GM10266 (cell line): ENCODE data around the gene HIKESHI.
A peak's percentile ranks its signal among the peaks of the same experiment; 100 is the strongest.

Experiments used
- DNase-seq: peaks from one replicate; pipeline ENCODE4 v3.0.0; 2012; ENCODE audit errors: extremely low spot score
- TF ChIP-seq, protein P1 (sequence below): IDR thresholded peaks from 2 replicates; pipeline ENCODE4 v1.5.1; 2012; ENCODE audit warnings: mild to moderate bottlenecking, low read depth; ENCODE audit not compliant: control insufficient read depth, insufficient read depth; ENCODE audit errors: missing control alignments

The HIKESHI gene, protein sequence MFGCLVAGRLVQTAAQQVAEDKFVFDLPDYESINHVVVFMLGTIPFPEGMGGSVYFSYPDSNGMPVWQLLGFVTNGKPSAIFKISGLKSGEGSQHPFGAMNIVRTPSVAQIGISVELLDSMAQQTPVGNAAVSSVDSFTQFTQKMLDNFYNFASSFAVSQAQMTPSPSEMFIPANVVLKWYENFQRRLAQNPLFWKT

DNA sequence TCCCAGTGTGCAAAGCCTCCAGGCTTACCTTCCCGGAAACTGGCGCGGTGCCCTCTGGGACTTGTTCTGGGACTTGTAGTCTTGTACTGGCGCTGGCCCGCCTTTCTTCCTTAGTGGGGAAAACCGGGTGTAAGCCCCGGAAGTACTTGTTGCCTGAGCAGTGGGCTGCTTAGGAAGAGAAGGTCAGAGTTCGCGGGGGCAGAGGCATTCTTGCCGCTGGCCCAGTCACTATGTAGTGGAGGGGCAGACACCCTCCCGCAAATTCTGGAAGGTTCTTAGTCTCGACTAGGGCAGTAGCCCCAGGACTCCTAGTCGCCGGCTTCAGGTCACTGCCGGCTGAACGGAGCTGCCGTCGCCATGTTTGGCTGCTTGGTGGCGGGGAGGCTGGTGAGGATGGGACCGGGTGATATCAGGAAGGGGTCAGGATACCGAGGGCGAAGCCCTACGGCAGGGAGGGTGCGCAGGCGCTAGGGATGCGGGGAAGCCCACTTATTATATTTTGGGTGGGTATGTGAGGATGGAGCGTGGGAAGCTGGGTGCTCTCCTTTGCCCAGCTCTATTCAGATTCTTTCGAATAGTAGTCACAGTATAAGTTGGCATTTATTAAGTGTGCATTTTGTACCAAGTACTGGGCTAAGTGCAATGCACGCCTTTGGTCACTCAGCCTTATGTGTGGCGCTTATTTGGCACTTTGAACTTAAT is at the start of gene HIKESHI:
HIKESHI (plus strand) TSS at position 149 of the 702 bp plus-strand sequence; CDS start at position 358, 209 bp downstream.
- TF ChIP-seq, protein P1, sequence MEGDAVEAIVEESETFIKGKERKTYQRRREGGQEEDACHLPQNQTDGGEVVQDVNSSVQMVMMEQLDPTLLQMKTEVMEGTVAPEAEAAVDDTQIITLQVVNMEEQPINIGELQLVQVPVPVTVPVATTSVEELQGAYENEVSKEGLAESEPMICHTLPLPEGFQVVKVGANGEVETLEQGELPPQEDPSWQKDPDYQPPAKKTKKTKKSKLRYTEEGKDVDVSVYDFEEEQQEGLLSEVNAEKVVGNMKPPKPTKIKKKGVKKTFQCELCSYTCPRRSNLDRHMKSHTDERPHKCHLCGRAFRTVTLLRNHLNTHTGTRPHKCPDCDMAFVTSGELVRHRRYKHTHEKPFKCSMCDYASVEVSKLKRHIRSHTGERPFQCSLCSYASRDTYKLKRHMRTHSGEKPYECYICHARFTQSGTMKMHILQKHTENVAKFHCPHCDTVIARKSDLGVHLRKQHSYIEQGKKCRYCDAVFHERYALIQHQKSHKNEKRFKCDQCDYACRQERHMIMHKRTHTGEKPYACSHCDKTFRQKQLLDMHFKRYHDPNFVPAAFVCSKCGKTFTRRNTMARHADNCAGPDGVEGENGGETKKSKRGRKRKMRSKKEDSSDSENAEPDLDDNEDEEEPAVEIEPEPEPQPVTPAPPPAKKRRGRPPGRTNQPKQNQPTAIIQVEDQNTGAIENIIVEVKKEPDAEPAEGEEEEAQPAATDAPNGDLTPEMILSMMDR = no peak
- DNase-seq = peak; percentile 82

DNA sequence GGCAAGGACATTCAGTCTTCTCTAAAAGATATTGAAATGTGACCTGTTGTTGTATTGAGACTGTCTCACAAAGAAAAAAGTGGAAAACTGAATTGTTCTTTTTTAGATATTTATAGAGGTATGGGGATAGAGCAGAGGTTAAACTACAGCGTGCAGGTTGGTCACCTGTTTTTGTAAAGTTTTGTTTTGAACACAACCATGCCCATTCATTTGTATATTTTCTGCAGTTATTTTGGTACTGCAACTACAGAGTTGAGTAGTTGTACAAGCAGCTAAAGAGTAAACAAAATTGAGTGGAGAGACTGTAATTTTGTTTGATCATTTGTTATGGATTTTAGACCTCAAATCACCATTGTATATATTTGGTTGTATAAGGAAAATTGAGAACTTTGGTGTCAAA is 46.1 kb upstream of the HIKESHI start:
- DNase-seq = no peak
- TF ChIP-seq, protein P1 = no peak

DNA sequence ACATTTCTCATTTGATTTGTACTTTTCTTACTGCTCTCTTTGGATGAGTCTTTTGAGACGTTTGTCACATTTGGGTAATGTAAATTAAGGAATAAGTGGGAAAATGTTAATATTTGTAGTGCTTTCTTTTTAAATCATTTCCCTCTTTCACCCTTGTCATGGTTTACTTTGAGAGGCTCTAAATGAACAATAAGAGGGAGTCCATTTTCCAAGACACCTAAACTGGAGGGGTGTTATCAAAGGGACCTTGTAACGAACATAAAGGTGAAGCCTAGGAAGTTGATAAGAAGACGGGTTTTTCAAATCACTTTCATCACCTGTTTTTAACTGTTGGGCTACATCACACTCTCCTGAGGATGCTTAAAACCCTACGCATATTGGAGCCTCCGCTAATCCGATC is 45.4 kb upstream of the HIKESHI start:
- TF ChIP-seq, protein P1 = no peak
- no peak for DNase-seq

DNA sequence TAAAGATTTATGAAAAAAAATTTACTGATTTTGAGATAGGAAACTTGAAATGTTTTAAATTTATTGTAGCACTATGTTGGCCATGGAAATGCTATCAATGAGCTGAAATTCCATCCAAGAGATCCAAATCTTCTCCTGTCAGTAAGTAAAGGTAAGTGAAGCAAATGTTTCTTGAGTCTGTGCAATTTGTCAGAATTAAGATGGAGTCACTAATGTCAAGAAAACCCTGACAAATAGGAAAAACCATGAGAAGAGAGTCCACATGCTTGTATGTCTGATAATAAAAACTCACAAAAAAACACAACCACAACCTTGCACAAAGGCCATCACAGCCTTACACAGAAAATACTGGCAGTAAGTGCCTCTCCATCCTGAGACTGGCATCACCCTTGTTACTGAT is 44.6 kb upstream of the HIKESHI start:
- TF ChIP-seq, protein P1 = no peak
- no peak for DNase-seq

DNA sequence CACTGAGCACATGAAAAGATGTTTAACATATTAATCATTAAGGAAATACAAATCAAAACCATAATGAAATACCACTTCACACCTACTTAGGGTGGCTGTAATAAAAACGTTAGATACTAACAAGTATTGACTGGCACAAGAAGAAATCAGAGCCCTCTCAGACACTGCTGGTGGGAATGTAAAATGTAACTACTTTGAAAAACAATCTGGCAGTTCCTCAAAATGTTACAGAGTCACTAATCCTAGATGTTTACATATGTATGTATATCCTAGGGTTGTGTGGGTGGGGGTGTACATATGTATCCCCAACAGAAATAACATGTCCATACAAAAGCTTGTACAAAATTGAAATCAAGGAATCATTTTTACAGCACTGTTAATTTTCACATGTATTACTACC is 42.3 kb upstream of the HIKESHI start:
- TF ChIP-seq, protein P1 = no peak
- no peak for DNase-seq

DNA sequence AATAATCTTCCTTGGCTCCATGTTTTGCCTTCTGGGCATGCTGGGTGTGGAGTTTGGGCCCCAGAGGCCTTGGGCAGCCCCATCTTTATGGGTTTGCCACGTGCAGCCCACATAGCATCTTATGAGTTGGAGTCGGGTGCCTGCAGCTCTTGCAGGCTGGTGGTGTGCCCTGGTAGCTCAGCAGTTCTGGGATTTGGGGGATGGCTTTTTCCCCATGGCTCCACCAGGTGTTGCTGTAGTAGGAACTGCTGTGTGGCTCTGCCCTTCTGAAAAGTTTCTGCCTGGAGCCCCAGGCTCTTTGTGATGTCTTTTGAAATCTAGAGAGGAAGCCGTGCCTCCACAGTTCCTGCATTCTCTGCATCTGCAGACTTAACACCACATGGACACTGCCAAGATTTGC is 40.7 kb upstream of the HIKESHI start:
- TF ChIP-seq, protein P1 = no peak
- DNase-seq = no peak

DNA sequence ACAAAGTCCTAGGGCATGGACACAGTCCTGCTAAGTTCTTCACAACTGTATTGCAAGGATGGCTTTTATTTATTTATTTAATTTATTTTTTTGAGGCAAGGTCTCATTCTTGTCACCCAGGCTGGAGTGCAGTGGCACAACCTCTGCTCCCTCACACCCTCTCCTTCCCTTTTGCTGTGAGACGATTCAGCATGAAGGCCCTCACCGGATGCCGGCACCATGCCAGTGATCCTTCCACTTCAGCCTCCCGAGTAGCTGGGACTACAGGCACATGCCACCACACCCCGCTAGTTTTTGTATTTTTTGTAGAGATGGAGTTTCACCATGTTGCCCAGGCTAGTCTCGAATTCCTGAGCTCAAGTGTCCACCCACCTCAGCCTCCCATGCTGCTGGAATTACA is 39.7 kb upstream of the HIKESHI start:
- TF ChIP-seq, protein P1 = no peak

More for the DNA sequence above, 39.7 kb upstream of the HIKESHI start:
- no peak for DNase-seq
